ENCODE measurements around the gene DMD. TPM values are rescaled to one million over a fixed set of nuclear protein-coding genes. Genes with fewer than 3 reads are reported as not detected.

DMD gene
- 0.31 TPM for total RNA-seq (2013)
- polyA plus RNA-seq (under 1 TPM in 1 of 3 donors, not detected in 2; 0.23 TPM), polyA minus RNA-seq (0.48 TPM in 1 of 2 replicates, not detected in the other), total RNA-seq (0.13 to 7.5 (median 0.35) reads per million in 11 experiments)

DNA sequence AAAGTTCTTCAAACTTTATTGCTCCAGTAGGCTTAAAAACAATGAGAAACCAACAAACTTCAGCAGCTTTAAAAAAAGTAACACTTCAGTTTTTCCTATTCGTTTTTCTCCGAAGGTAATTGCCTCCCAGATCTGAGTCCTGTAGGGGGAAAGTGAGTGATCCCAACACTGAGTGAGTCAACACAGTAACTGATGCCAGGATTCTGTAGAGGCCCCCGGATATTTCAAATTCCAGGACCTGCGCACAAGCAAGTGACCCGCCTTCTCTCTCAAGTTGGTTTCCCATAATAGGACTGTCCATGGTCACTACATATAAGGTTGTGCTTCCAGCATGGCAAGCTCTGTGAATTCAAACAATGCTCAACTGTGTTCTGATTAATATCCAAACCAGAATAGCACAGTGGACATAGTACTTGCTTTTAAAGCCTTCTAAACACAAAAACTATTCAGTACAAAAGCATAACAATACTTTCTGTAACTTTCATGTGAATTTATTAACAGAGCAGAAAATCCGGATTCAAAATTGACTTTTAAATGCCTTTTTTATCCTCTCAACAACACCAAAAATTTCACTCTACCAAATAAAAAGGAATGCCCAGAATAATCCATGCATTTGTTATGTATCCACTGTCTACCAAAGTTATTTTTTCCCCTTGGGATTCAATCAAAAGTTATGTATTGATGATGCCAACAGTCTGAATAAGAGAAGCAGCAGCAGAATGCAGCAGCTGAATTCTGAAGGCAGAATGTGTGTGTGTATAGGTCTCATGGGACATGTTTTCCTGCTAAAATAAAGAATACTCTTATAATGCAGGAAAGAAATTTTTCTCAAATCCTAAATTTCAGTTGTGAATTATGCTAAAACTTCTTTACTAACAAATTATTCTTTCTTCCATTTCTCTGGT, at the start of gene DMD:
DMD (minus strand) TSS at position 194 of the 905 bp plus-strand sequence. CDS start 237 bp downstream, outside the sequence.
- Histone ChIP-seq H3K4me3 (replicated peaks in 1 of 3; ENCODE audit: low read depth in 2 of 3, low read length in 3 of 3) (no peak within 1 kb of the TSS), H3K9me3 (replicated peaks in 1 of 2; ENCODE audit: control insufficient read depth in 1 of 2, insufficient read depth in 1 of 2, low read length in 2 of 2) (no peaks in the 10 kb centered on the region), H3K4me2 (replicated peaks; ENCODE audit: extremely low read depth, low read length, poor library complexity, severe bottlenecking) (no peak within 1 kb of the TSS), H3K27ac (ENCODE audit: low read depth in 1 of 2, low read length in 2 of 2) (no peak within 1 kb of the TSS), H2AFZ (ENCODE audit: insufficient read depth, low read depth, low read length, poor library complexity, severe bottlenecking) (no peak within 1 kb of the TSS), H4K20me1 (ENCODE audit: insufficient read depth, low read length) (no peaks in the 10 kb centered on the region), H3K27me3 (ENCODE audit: control insufficient read depth in 2 of 2, insufficient read depth in 2 of 2, low read length in 2 of 2) (no peaks in the 10 kb centered on the region), H3K4me1 (ENCODE audit: control insufficient read depth in 1 of 2, insufficient read depth in 2 of 2, low read length in 2 of 2) (no peaks in the 10 kb centered on the region), H3K79me2 (ENCODE audit: insufficient read depth, low read length) (no peaks in the 10 kb centered on the region), H3K9ac (ENCODE audit: insufficient read depth, low read length, poor library complexity, severe bottlenecking) (no peak within 1 kb of the TSS), H3K36me3 (replicated peaks in 1 of 2; ENCODE audit: control insufficient read depth in 1 of 2, insufficient read depth in 2 of 2, low read length in 2 of 2) (no peaks in the 10 kb centered on the region)
- Mint-ChIP-seq H3K4me3 (no peak within 1 kb of the TSS), H3K27ac (no peak within 1 kb of the TSS), H3K27me3 (ENCODE audit: low read depth in 3 of 3) (no peaks in the 10 kb centered on the region), H3K36me3 (no peaks in the 10 kb centered on the region), H3K9me3 (peaks cover 0 to 3% (median 0%) of the 10 kb centered on the region in 7 donors), H3K4me1 (no peaks in the 10 kb centered on the region)
- intact Hi-C loops (cut with micrococcal nuclease), result no loop called here
- 100% methylated on average over 1 of the region's 6 CpGs for WGBS (ENCODE audit: insufficient coverage)
- no peak for DNase-seq
- TF ChIP-seq, protein P1, sequence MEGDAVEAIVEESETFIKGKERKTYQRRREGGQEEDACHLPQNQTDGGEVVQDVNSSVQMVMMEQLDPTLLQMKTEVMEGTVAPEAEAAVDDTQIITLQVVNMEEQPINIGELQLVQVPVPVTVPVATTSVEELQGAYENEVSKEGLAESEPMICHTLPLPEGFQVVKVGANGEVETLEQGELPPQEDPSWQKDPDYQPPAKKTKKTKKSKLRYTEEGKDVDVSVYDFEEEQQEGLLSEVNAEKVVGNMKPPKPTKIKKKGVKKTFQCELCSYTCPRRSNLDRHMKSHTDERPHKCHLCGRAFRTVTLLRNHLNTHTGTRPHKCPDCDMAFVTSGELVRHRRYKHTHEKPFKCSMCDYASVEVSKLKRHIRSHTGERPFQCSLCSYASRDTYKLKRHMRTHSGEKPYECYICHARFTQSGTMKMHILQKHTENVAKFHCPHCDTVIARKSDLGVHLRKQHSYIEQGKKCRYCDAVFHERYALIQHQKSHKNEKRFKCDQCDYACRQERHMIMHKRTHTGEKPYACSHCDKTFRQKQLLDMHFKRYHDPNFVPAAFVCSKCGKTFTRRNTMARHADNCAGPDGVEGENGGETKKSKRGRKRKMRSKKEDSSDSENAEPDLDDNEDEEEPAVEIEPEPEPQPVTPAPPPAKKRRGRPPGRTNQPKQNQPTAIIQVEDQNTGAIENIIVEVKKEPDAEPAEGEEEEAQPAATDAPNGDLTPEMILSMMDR (IDR thresholded peaks at IDR 0.05), result no peak

DNA sequence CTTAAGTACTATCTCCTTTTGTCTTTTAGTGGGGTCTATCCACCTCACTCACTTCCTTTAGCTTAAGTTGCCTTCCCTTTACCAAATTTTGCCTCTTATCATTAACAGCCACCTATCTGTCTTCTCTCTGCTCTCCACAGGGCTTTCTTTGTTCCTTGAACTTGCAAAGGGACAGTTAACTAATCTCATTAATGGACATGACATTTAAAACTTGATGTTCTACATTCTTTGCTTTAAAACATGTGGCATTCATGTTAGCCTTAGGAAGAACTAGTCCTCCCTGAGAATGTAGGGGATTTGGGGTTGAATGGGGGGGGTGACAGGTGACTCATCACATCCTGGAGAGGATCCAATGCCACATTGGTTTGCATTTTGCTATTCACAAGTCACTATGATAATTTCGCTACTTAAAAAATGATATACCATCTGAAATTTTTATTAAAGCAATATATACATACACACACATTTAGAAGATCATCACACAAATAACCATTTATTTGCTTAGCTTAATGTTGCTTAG, 41.0 kb upstream of the DMD start:
- H3K9me3 ChIP-seq (replicated peaks in 1 of 2; ENCODE audit: control insufficient read depth in 1 of 2, insufficient read depth in 1 of 2, low read length in 2 of 2), result no peaks in the 10 kb centered on the region
- H4K20me1 ChIP-seq (ENCODE audit: insufficient read depth, low read length), result no peaks in the 10 kb centered on the region
- no peak overlapping the region for H2AFZ ChIP-seq (ENCODE audit: insufficient read depth, low read depth, low read length, poor library complexity, severe bottlenecking)
- intact Hi-C loops (cut with micrococcal nuclease), result no loop called here
- Mint-ChIP-seq H3K4me1 (no peaks in the 10 kb centered on the region), H3K27ac (no peak overlapping the region), H3K9me3 (peaks cover 0 to 2% (median 0%) of the 10 kb centered on the region in 7 donors), H3K27me3 (ENCODE audit: low read depth in 3 of 3) (peaks cover 0 to 2% (median 0%) of the 10 kb centered on the region in 3 donors), H3K4me3 (no peak overlapping the region), H3K36me3 (no peaks in the 10 kb centered on the region)
- H3K4me1 ChIP-seq (ENCODE audit: control insufficient read depth in 1 of 2, insufficient read depth in 2 of 2, low read length in 2 of 2), result no peaks in the 10 kb centered on the region
- no peaks in the 10 kb centered on the region for H3K36me3 ChIP-seq (replicated peaks in 1 of 2; ENCODE audit: control insufficient read depth in 1 of 2, insufficient read depth in 2 of 2, low read length in 2 of 2)
- H3K4me2 ChIP-seq (replicated peaks; ENCODE audit: extremely low read depth, low read length, poor library complexity, severe bottlenecking), result no peak overlapping the region
- H3K79me2 ChIP-seq (ENCODE audit: insufficient read depth, low read length), result no peaks in the 10 kb centered on the region
- H3K4me3 ChIP-seq (replicated peaks in 1 of 3; ENCODE audit: low read depth in 2 of 3, low read length in 3 of 3), result no peak overlapping the region
- DNase-seq, result no peak
- TF ChIP-seq, protein P1 (IDR thresholded peaks at IDR 0.05), result no peak
- no CpG with 5 or more reads among the region's 1 CpG for WGBS (ENCODE audit: insufficient coverage)
- no peak overlapping the region for H3K9ac ChIP-seq (ENCODE audit: insufficient read depth, low read length, poor library complexity, severe bottlenecking)
- no peaks in the 10 kb centered on the region for H3K27me3 ChIP-seq (ENCODE audit: control insufficient read depth in 2 of 2, insufficient read depth in 2 of 2, low read length in 2 of 2)
- H3K27ac ChIP-seq (ENCODE audit: low read depth in 1 of 2, low read length in 2 of 2), result no peak overlapping the region

Data from CD14-positive monocyte (primary cell).